SKM-1 (cell line): ENCODE results near the gene C3orf20.
"Not testable (repeated sequence)": the region's sequence is repeated elsewhere in the genome, so short reads cannot be mapped to it uniquely, and the experiment has no call there.

Experiments used
- DNase-seq: peaks from one replicate; lab custom pipeline; 2025; ENCODE audit not compliant: unreplicated experiment; lab: John Stamatoyannopoulos, UW

Gene C3orf20

GRCh38 chr3:14649466-14649865 is 25.5 kb upstream of the C3orf20 start:
- no peak for DNase-seq

GRCh38 chr3:14650193-14650592 is 24.7 kb upstream of the C3orf20 start:
- DNase-seq: no peak

- peak; percentile 97 for DNase-seq
Observed at GRCh38 chr3:14651440-14652251, 23.3 kb upstream of the C3orf20 start, which contains the start of gene CCDC174. Gene CCDC174, plus strand, starts transcription at chr3:14651762. Its CDS starts 75 bp downstream, at chr3:14651837.

GRCh38 chr3:14652360-14652907 is 22.5 kb upstream of the C3orf20 start:
- not testable (repeated sequence) for DNase-seq

GRCh38 chr3:14657579-14657978 is 17.4 kb upstream of the C3orf20 start:
- no peak for DNase-seq

GRCh38 chr3:14658978-14659377 is 16.0 kb upstream of the C3orf20 start:
- DNase-seq: no peak

GRCh38 chr3:14660942-14661341 is 14.0 kb upstream of the C3orf20 start:
- no peak for DNase-seq

GRCh38 chr3:14663396-14664135 is 11.4 kb upstream of the C3orf20 start:
- DNase-seq: no peak

GRCh38 chr3:14664170-14664569 is 10.8 kb upstream of the C3orf20 start:
- DNase-seq: no peak

- no peak for DNase-seq
Observed at GRCh38 chr3:14672588-14672987, 2.4 kb upstream of the C3orf20 start.

- no peak for DNase-seq
Observed at GRCh38 chr3:14676881-14677280, 1.9 kb downstream of the C3orf20 start.

- DNase-seq: no peak
Observed at GRCh38 chr3:14678015-14678503, 3.1 kb downstream of the C3orf20 start.

- no peak for DNase-seq
Observed at GRCh38 chr3:14680115-14680514, 5.2 kb downstream of the C3orf20 start.

GRCh38 chr3:14680716-14681115 is 5.8 kb downstream of the C3orf20 start:
- DNase-seq: no peak

- no peak for DNase-seq
Observed at GRCh38 chr3:14684447-14684846, 9.5 kb downstream of the C3orf20 start.

- DNase-seq: no peak
Observed at GRCh38 chr3:14685179-14685578, 10.2 kb downstream of the C3orf20 start.

GRCh38 chr3:14687360-14687759 is 12.4 kb downstream of the C3orf20 start:
- DNase-seq: no peak

GRCh38 chr3:14688525-14688924 is 13.6 kb downstream of the C3orf20 start:
- DNase-seq: no peak

GRCh38 chr3:14689247-14689980 is 14.5 kb downstream of the C3orf20 start:
- DNase-seq: peak; percentile 88

- peak; percentile 65 for DNase-seq
Observed at GRCh38 chr3:14691239-14691638, 16.3 kb downstream of the C3orf20 start.

GRCh38 chr3:14691719-14692118 is 16.8 kb downstream of the C3orf20 start:
- no peak for DNase-seq
